HS-27A (cell line): ENCODE data around the gene PCNX2.
"Not testable (repeated sequence)": the region's sequence is repeated elsewhere in the genome, so short reads cannot be mapped to it uniquely, and the experiment has no call there.

Experiments
- DNase-seq: peaks from one replicate; pipeline ENCODE4 v3.0.0-alpha.2; 2012; ENCODE audit warnings: low read depth, missing footprints

The PCNX2 gene

DNA sequence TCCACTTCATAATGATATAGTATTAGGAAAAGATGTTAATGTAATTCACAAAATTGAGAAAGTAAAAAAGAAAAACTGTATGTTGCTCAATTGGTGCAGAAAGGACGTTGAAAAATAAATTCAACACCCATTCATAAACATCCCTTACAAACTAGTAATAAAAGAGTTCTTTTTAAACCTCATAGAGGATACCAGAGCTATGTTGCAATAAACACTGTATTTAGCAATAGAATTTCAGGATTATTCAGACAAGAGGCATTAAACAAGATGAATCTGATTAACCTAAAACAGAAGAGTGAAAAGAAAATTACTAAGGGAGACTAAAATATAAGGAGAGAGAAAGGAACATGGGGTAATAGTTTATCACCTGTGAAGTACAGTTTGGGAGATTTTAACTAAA lies 190.3 kb downstream of the PCNX2 start:
- no peak for DNase-seq

DNA sequence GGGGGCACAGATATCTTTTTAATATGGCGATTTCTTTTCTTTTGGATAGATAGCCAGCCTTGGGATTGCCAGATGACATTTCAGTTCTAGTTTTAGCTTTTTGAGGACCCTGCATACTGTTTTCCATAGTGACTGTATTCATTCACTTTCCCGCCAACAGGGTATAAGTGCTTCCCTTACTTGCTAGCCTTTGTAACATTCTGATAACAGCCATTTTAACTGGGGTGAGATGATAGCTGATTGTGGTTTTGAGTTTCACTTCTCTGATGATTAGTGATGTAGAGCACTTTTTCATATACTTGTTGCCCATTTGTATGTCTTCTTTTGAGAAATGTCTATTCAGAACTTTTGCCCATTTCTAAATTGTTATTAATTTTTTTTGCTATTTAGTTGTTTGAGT lies 193.2 kb downstream of the PCNX2 start:
- DNase-seq = no peak

DNA sequence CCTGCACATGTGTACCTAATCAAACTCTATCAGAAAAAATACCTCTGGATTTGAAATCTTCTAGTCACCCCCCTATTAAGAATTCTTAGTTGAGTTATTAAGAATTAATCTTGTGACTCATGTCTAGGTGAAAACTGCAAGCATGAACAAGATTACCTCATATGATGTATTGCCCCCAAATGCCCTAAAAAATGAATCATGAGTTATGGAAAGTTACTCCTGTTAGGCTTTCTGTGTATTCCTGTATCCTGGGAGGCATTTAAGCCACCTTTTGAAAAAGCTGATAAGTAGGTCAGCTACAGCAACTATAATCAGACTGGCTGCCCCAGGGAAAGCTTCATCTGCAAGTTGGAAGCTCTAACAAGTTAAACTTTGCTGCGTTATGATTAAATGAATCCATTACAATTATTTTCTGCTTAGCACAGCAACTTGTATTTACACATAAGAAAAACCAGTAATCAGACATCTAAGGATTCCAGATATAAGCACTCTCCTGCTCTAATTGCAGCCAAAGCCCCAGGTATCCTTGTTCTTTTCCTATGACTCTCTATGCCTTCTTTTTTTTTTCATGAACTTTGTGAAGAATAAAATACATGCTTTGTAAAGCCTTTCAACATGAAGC lies 197.5 kb downstream of the PCNX2 start:
- DNase-seq = no peak

GRCh38 chr1:233097546-233097945 lies 198.0 kb downstream of the PCNX2 start:
- DNase-seq = no peak

GRCh38 chr1:233094691-233095090 lies 200.8 kb downstream of the PCNX2 start:
- no peak for DNase-seq

DNA sequence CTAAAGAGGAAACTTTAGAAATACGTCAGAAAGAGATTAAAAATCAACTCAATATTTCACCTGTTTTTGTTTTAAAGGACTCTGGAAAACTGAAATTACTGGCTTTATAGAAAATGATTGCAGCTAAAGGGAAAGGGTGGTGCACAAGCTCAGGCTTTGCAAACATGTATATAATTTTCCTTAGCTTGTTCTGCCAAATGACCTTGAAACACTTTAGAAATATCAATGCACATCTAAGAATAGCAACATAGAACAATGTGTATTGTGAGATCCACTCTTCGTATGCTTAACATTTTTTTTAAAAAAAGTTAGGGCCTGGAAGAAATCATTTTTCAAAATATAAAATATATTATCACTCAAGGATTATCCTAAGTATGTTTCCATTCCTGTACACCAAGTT lies 201.3 kb downstream of the PCNX2 start:
- DNase-seq = no peak

DNA sequence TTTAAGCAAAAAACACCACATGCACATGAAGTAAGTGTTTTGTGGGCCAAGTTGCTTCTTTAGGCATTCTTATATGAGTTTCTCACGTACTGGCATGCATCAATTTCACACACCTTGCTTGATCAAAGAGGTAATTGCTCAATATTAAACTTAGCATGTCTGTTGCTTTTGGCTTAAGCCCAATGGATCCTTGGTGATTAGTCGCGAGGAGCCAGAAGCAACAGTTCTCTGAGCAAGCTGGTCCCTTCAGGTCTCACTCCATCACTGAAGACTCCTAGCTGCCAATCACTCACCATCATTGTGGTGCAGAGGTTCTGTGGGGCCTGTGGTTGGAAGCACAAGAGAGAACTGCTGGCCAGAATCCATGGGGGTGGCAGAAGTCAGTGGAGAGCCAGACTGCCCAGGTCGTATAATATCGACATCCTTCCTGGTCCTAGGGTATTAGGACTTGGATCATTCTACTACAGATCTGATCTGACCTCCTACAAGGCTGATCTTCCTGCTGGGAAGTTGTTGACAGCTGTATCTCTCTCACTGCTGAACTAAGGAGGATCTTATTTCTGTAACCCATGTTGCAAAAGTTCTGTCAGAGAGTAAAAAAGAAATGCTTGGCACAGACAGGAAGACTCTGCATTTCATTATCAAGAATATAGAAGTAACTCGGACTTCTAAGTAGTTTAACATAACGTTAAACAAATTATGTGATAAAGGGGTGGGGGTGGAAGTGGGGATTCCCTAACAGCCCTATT lies 204.6 kb downstream of the PCNX2 start:
- DNase-seq = no peak

- DNase-seq = no peak
These were observed 206.3 kb downstream of the PCNX2 start for GRCh38 chr1:233089251-233089650.

DNA sequence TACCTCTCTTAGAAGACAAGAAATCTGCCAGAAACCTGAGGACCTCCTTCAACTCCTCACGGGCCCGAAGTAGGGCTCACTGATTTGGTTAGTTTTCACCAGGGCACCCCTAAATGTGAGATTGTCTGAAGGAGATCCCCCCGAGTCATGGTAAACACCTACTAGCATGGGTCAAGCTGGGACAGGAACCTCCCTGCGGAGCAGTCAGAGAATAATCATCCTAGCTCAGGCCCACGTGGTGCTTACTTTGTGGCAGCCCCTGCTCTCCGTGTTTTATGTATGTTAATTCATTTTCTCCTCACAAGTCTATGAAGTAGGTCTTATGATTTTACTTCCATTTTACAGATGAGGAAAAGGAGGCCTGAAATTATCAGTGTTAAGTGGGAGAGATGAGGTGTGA lies 206.9 kb downstream of the PCNX2 start:
- no peak for DNase-seq

DNA sequence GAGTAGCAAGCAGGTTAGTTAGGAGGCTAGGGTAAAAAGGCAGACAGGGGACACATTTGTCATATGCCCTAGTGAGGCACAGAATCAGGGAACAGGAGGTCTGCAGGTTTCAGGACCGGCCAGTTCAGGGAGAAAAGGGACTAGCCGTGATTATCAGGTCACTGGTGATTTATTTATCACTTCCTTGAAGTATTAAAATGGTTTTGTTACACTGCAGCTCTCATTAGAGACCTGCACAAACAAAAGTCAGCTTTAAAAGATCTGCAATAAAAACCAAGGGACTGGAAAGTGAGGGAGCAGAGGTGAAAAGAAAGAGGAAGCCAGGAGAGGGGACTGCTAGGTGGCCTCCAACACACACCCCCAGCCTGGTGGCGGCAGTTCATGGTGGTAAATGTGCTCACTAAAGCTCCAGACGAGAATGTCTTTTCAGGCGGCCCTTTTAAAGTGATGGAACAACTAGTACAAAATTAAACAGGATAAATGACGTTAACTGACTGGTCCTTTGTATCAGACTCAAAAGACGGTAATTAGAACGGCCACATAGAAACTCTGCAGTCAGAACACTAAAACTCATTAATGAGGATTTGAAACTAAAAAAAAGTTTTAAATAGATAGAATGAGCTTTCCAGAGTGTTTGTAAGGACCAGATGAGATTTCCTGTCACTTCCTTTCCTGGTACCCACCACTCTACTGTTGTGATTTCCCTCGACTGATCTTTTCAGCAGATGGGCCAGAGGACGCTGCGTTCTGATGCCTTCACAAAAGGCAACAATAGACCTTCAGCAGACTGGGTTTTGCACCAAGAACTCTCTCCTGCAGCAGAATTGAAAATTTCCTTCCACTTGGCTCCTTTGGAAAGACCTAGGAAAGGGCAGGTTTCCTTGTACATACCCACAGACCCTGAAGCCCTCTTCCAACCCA lies 208.3 kb downstream of the PCNX2 start:
- DNase-seq = no peak

DNA sequence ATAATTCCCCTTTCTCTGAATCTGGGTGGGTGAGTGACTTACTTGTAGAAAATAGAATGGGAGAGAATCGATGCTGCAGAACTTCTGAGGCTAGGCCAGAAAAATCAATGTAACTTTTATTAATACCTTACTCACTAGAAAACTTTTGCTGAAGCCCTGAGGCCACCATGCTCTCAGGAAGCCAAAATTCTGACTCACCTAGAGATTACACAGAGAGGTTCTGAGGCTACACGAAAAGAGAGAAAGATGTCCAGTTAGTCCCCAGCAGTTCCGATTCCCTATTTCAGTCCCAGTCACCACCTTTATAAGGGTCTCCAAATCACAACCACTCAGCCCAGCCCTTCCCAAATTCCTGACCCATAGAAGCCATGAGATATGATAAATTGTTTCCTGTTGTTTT lies 210.0 kb downstream of the PCNX2 start:
- no peak for DNase-seq

DNA sequence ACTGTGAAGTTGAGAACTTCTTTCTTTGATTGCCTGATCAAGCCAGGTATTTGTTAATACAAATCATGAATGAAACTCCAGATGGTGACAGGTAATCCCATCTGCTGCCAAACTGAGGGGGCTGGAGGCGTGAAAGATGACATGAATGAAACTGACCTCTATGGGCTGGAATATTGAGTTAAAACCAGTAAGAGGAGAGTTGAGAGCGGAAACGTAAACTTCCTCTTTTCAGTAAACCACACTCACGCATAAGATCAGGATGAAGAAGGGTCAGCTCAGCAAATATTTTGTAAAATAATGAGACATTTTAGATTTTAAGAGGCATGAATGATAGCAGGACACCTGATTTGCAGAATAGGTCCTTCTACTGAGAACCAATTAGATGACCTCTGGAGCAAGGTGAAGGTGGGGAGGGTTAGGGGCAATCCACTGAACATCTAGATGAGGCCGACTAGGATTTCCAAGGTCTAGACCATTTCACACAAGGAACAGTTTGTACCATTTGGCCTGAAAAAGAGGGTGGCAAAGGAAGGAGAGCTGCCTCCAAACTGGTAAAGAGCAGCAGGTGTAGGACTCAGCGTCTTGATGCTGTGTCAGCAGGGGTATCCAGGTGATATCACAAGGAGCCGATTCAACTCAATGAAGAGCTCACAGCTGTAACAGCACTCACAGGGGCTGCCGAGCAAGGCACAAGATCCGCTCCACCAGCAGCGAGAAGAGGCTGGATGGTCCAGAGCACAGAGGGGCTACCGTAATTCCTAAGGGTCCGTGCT lies 212.6 kb downstream of the PCNX2 start:
- no peak for DNase-seq

DNA sequence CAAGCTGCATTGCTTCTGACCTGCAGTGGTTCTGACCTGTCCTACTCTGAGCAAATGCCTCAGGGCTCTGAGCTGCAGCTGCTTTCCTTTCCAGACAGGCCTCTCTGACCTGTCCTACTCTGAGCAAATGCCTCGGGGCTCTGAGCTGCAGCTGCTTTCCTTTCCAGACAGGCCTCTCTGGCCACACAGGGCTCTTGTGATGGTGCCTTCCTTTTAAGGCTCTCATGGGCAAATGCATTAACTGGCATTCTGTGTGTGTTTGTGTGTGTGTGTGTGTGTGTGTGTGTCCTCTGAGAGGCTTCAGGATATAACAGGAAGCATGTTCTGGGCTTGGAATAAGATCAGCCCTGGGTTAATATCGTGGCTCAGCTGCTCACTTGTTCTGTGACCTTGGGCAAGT lies 213.8 kb downstream of the PCNX2 start:
- no peak for DNase-seq

GRCh38 chr1:233080827-233081226 lies 214.7 kb downstream of the PCNX2 start:
- not testable (repeated sequence) for DNase-seq

DNA sequence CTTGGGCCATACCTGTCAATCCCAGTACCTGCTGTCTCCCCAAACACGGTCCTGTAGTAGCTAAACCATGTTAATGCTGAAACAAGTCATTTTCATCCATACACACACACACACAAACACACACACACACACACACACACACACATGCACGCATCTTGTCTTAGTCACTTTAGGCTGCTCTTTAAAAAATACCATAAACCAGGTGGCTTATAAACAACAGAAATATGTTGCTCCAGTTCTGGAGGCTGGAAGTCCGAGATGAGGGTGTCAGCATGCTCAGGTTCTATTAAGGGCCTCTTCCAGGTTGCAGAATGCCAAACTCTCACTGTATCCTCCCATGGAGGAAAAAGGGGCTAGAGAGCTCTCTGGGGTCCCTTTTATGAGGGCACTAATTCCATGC lies 215.2 kb downstream of the PCNX2 start:
- no peak for DNase-seq

DNA sequence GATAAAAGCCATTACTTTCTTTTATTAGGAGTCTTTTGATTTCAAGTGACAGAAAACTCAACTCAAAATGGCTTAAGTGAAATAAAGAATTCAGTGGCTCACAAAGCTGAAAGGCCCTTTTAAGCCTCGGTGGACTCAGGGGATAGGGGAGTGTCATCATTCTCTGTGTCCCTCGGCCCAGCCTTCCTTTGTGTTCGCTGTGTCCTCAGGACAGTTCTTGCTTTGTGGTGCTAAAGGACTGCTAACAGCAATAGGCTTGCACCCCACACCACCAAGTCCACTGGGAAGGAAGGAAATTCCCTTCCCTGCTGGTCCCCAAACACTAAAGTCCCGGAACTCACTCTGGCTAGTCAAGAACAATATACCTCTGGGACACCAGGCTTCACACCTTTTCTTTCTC lies 216.0 kb downstream of the PCNX2 start:
- no peak for DNase-seq

DNA sequence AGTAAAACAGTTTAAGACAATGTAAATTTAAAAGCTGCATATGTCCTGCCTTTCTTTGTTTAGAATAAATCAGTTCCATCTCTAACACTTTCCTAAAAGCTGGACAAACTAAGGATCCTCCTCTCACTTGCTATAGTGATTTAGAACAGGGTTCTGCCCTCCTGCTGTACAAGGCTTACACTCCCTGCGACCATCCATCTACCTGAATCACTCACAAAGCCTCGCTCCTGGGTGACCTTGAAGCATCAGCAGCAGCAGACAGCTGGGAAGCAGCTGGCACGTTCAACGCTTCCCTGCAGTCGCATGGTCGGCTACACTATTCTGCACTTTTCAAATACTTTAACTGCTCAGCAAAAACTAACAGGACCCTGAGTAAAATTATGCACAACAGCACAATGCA lies 217.1 kb downstream of the PCNX2 start:
- no peak for DNase-seq

DNA sequence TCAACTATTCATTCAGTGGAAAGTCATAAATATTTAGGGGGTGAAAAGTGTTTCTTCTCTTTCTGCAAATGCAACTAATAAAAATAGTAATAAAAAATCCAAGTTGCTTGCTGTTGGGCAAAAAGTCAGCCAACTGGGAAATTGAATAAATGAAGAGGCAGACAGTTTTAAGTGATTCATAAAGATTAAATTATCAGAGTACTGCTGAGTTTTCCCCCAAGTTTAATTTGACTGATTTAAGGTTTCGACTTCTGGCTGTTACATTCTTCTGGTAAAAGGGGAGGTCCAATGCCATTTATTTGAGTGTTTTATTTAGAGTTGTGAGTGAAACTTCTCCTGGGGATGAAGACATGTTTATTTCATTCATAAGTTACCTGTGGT lies 219.6 kb downstream of the PCNX2 start:
- no peak for DNase-seq

- no peak for DNase-seq
These were observed 229.4 kb downstream of the PCNX2 start for GRCh38 chr1:233066087-233066486.

DNA sequence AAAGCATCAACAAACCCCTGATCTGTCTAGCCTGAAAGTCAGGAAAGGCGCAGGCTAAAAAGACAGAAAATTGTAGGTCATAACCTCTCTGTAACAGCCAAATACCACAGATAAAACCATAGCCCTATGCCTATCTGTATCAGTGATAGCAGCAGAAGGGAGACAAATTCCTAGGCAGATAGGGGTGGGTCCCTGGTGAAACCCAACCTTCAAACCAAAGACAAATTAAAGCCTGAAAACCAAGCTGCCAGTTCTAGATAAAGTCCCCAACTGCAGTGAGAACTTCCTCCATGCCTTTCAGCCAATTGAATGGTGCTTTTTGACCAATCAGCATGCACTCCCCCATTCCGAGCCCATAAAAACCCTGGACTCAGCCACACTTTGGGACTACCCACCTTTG lies 229.8 kb downstream of the PCNX2 start:
- DNase-seq = no peak

GRCh38 chr1:233064988-233065387 lies 230.5 kb downstream of the PCNX2 start:
- DNase-seq = no peak

- DNase-seq = no peak
These were observed 232.1 kb downstream of the PCNX2 start for GRCh38 chr1:233063462-233063861.
